ENCODE measurements around the gene FRMD3.
"Not testable (repeated sequence)": the region's sequence is repeated elsewhere in the genome, so short reads cannot be mapped to it uniquely, and the experiment has no call there.

FRMD3 gene

DNA sequence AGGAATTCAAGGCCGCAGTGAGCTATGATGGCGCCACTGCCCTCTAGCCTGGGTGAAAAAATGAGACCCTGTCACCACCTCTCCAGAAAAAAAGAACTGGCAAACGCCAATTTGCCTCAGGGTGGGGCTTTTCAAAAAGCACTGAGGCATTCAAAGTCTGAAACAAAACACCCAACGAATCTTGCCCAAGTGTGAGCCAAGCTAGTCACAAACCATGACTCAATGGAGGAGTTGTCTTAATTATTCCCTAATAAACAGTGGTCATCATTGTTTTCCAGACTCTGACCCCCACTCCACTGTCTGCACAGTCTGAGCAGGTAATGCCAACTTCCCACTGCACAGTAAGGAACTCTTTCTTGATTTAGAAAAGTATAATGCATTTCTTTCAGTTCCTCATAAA, 16.8 kb downstream of the FRMD3 start:
- DNase-seq: peak; percentile 30

DNA sequence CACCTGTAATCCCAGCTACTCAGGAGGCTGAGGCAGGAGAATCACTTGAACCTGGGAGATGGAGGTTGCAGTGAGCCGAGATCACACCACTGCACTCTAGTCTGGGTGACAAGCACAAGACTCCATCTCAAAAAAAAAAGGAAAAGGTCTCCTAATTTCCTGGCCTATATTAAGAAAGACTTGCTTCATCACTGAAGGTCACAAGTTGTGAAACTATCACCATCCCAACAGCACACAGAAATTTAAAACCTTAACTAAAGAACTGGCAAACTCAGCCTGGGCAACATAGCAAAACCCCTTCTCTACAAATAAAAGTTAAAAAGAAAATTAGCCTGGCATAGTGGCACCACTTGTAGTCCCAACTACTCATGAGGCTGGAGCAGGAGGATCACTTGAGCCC, 17.2 kb downstream of the FRMD3 start:
- DNase-seq: no peak

DNA sequence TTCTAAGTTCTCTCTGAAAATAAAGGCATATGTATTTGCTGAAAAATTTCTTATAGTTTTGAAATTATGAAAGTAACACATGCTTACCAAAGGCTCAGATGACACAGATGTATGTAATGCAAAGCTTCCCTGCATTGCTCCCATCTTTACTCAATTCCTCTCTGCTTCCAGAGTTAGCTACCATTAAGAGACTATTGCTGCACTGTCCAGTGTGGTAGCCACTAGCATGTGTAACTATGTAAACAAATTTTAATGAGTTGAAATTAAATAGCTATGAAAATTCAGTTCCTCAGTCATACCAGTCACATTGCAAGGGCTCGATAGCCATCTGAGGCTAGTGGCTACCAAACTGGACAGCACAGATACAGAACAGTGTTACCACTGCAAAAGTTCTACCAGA, 17.9 kb downstream of the FRMD3 start:
- DNase-seq: no peak

DNA sequence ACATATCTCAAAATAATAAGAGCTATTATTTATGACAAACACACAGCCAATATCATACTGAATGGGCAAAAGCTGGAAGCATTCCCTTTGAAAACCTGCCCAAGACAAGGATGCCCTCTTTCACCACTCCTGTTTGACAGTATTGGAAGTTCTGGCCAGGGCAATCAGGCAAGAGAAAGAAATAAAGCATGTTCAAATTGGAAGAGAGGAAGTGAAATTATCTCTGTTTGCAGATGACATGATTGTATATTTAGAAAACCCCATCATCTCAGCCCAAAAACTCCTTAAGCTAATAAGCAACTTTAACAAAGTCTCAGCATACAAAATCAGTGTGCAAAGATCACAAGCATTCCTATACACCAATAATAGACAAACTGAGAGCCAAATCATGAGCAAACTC, 20.2 kb downstream of the FRMD3 start:
- not testable (repeated sequence) for DNase-seq

DNA sequence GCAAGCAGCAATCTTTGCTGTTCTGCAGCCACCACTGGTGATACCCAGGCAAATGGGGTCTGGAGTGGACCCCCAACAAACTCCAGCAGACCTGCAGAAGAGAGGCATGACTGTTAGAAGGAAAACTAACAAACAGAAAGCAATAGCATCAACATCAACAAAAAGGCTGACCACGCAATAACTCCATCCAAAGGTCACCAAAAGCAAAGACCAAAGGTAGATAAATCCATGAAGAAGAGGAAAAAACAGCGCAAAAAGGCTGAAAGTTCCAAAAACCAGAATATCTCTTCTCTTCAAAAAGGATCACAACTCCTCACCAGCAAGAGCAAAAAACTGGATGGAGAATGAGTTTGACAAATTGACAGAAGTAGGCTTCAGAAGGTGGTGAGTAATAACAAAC, 23.4 kb downstream of the FRMD3 start:
- no peak for DNase-seq

DNA sequence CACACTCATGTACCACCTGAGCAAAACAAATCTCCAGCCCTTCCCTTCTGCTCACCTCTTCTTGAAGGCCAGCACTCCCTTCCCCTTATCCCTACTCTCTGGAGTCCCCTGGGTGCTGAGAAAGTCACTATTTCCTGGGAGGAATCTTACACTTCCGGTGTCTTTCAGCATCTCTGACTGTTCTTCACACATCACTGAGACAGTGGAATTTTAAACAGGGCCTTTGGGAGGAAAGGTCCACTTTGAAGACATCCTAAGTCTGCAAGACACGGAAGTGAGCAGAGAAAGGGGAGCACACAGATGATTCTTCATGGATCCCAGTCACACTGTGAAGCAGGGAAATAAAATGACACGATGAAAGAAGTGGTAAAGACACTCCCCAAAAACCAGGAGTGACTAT, 25.6 kb downstream of the FRMD3 start:
- no peak for DNase-seq

DNA sequence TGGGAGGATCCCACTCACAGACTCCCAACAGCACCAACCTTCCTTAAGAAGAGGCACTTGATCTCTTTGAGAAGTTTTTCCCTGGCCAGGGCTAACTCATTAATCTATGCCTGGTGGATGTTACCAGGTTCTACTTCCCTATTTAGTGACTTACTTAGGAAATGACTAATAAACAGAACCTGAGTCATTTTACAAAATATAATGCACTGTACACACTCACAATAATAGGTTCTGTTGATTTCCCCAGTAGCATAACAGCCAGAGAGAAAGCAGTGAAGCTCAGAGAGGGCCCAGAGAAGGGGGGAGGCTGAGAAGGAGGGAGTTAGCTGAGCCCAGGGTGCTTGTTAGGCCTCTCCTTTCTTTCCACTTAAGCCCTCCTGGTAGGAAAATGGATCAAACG, 27.1 kb downstream of the FRMD3 start:
- DNase-seq: peak; percentile 38

DNA sequence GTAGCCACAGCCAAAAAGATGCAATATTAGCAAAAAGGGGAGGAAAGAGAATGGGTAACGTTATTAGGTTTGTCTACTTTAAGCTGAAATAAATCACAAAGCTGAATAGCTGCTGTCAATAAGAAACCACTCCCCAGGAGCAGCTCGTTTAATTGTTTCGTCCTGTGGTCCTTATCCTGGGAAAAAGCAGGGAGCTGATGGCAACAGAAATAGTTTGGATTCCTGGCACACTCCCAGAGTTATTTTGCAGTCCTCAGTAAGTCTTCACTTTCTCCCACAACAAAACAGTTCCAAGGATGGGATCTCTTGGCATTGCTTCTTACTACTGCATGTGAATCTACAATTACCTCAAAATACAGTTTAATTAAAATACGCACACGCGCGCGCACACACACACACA, 28.8 kb downstream of the FRMD3 start:
- no peak for DNase-seq

DNA sequence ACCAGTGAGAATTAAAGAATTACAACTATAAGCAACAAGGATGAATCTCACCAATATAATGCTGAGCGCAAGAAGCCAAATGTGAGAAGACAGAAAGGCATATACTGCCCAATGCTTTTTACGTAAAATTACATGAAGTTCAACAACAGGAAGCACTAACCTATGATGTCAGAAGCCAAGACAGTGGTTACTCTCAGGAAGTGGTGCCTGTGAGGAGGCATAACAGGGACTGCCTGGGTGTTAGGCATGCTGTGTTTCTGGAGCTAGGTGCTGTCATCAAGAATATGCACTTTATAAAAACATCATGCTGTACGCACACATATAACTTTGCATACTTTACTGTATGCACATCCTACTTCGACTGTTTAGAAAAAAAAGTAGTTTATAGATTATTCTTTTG, 30.1 kb downstream of the FRMD3 start:
- no peak for DNase-seq

DNA sequence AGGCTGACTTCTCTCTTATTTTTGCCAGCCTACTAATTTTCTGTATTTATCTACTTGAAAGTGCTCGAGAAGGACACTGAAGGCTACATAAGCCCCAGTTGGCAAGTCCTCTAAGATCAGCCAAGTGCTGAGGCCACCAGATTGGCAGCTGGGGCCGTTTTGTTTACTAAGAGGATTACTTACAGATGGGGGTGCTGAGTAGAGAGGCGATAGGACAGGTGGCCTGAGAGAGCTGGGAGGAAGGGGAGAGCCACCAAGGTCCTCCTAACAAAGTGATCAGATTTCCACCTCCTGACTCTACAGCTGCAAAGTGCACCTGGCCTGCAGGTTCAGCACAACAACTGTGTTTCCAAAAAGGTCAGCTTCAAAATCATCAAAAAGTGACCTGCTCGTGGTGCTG, 32.9 kb downstream of the FRMD3 start:
- peak; percentile 93 for DNase-seq

DNA sequence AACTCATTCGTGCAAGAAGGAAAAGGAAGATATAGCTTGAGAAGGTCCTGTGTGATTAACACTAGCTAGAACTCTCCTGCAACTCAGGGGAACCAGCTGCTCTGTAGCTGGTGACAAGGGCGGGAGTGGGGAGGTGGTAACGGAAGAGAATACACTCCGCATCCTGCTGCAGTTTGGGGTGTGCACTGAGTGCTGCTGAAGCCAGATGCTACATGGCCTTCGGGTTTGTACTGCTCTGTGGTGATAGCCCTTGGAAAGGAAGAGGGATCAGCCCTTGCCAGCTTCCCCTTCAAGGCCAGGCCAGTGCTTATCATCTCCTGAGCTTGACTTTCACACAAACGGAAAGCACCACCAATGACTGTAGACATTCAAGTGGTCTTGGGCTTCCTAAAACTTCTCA, 34.3 kb downstream of the FRMD3 start:
- DNase-seq: no peak

DNA sequence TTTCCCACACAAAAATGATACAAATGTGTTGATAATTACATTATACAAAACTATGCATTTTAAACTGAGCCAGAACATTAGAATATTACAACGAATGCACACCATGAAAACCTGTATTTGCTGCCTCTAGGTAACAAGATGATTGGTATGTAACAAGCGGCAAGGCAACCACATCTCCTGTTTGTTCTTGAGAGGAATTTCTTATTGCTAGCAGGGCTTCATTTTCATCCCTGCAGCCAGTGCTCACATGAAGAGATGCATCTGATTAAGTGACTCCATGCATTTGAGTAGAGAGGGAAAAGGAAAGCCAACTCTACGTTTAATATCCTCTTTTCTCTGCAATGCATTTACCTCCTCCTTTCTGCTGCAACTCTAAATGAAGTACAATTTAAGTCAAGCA, 36.6 kb downstream of the FRMD3 start:
- no peak for DNase-seq

DNA sequence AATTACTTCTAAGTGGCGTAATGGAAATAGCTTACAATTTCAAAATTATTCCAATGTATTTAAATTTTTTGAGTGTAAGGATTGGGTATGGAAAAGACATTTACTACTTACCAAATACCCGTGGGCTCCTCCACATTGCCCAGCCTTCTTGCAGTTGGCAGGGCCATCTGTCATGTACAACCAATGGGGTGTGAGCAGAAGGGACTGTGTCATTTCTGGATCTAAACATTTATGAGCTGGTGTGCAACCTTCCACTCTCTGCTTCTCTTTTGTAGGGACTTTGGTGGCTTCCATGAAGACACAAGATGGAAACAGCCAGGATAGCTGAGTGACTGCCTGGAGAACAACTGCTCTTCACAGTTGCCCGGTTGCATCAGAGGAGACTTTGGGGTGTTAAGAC, 40.8 kb downstream of the FRMD3 start:
- DNase-seq: peak; percentile 56

DNA sequence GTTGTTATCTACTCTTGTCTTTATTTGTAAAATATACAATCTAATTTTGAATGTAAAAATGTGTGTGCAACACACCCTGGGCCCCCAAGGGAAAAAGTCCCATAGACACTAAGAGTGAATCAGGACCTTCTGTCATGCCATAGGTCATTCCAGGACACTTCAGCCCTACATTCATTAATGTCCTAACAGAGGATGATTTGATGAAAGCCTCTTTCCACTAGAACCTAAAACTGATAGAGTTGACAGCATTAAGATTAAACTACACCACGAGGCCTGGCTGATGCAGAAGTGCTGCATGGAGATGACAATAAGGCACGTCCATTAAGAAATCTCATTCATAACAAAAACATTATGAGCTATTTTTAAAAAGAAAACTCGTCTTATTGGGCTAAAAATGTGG, 46.2 kb downstream of the FRMD3 start:
- DNase-seq: no peak

DNA sequence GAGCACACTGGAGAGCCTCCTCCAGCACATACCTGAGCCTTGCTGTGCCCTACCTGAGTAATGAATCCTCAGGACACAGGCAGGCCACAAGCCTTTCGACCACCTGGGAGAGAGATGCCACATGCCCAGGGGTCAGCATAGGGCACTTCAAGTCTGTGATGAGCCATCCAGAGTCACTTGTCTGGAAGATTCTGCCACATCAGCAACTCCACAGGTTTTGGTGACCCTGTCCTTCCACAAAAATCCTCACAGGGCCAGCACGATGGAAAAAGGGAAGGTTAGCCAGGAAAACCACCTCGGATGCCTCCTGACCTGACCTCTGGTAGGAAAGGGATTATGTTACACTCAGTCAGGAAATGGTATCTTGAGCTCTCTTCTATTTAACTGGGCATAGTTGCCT, 46.8 kb downstream of the FRMD3 start:
- no peak for DNase-seq

DNA sequence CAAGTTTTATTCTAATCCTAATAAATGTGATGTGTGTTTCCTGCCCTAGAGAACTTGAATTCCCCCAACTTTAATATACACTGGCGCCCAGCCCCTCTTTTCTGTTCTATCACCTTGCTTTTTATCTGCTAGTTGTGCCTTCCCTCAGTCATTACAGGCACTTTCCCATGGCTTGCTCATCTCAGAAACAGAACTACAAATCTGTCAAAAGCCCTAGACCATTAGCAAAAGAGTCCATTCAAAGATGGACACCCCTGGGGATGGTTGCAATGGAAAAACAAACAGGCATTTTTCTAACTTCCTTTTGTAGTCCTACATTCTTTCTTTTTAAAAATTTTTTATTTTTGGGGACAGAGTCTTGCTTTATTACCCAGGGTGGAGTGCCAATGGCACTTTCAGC, 48.2 kb downstream of the FRMD3 start:
- DNase-seq: no peak

DNA sequence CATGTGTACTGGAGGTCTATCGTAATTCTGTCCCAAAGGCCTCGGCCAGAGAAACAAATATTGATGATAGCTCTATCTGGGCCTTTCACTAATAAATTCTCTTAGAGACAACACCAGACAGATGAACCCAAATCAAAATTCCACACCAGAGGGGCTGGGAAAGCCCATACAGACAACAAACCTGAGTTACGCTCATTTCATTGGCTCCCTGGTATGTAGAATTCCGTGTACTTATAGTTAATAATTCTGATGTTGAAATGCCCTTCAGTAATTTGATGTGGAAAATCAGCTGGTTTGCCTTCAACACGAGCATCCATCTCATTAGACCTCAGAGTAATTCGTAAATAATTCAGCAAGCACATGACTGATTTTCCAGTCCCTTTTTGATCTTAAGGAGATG, 53.2 kb downstream of the FRMD3 start:
- DNase-seq: no peak

DNA sequence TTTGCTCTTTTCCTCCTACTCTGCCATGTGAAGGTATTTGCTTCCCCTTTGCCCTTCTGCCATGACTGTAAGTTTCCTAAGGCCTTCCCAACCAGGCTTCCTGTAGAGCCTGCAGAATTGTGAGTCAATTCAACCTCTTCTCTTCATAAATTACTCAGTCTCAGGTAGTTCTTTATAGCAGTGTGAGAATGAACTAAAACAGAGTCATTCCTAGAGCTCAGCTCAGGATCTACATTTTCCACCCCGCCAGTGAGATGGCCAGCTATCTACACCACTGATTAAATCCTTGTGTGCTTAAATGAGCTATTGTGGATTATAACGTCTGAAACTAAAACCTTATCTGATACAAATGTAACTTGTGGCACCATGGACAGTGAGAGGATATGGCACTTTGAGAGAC, 55.0 kb downstream of the FRMD3 start:
- no peak for DNase-seq

DNA sequence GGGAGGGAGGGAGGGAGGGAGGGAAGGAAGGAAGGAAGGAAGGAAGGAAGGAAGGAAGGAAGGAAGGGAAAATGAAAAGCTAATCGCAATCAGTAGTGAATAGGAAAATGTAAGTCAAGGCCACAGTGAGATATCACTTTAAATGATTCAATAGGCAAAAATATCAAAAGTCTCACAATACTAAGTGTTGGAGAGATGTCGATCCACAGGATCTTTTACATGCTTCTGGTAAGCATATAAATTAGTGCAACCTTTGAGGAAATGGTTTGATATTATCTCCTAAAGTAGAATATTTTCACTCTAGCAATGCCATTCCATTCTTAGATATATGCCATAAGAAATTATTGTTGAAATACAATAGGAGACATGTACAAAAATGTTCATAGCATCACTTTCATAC, 58.4 kb downstream of the FRMD3 start:
- DNase-seq: no peak

DNA sequence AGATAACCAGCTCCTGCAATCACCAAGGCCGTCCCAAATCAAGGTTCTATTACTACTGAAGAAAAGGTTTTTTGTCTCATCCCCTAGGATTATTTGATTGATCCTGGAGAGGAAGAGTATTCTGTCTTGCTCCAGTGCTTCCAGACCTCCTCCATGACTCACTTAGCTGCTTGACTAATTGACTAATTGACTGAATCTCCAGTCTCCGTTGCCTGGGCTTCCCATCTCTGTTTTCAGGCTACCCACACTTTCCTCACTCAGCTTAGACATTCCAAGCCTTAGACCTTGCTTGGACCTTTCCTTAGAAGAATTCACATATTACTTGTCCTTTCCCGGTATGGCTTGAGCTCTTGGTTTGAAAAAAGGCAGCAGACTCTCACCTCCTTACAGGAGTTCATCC, 60.6 kb downstream of the FRMD3 start:
- DNase-seq: no peak

DNA sequence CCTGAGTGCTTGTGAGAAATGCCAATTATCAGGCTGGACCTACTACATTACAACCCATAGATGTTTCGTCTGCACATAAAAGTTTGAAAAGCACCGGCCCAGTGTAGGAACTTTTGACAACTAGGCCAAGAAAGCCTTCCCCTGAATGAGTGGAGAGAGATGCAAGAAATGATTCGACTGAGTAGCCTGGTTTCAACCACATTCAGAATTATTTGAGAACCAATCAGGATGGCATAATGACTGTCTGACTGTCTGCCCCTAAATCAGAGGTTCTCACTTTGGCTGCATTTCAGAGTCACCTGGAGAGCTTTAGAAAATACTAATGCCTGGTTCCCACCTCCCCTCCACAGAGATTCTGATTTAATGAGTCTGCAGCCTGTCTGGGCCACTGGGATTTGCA, 61.1 kb downstream of the FRMD3 start:
- DNase-seq: no peak

DNA sequence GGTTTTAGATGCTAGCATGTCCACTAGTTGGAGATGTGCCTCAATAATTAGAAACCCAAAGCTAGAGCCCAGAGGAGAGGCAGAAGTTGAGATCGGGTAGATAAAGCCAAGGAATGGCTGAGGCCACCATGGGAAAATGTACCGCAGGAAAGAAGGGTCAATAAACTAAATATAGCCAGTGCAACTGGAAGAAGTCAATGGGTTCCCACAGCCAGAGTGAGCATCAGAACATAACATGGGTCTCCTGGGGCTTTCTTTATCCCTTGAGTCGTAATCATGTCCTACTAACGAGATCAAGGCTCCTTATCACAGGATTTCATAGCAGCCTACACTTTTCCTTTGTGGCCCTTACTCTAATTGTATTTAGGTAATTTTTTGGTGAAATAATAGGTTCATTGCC, 61.7 kb downstream of the FRMD3 start:
- no peak for DNase-seq

DNA sequence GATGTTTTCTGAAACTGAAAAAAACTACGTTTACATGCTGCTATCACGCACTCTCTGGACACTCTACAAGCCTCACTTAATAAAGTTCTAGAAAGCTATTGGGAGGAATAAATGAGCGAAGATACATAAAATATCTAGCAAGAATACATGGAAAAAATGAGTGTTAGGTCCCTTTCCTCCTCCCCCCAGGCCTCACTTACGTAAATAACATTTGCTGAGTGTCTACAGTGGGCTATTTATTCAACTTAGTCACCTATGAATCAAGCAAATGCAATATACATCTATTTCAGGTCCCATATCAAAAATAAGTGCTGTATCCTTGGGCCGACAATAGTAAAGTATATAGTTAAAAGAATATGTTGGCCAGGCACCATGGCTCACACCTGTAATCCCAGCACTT, 62.5 kb downstream of the FRMD3 start:
- DNase-seq: no peak

DNA sequence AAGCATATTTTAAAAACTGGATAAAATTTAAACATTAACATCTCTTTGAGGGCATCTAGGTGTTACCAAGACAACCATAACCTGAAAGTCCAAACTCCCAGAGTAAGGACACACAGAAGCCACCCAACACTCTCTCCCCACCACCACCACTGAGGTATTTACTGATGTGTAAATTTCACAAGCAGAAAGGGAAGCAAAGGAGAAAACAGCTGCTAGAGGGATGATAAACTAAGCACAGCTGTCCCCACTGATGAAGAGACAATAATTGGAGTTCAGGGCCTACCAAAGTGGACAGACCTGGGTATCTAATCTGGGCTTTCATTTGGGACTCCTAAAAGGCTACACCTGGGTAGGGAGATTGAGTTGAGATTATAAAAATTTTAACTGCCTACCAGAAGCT, 63.6 kb downstream of the FRMD3 start:
- DNase-seq: no peak

DNA sequence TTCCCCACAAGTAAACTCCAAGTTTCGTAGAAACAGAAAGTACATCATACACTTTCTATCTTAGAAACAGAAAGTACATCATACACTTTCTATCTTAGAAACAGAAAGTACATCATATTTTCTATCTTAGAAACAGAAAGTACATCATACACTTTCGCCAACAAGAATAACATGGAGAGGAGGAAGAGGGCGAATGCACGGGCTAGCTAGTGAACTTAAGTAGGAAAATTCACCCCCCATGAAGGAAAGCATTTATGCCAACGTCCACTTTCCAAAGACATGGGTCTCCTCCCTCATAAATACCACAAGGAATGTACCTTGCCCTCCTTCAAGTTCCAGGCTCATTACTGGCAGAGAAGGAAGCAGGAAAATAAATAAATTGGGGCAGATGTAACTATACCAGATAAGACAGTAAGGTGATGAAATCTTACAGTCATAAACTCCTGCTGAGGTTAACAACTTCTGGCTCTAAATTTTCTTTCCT, 64.7 kb downstream of the FRMD3 start:
- DNase-seq: no peak

DNA sequence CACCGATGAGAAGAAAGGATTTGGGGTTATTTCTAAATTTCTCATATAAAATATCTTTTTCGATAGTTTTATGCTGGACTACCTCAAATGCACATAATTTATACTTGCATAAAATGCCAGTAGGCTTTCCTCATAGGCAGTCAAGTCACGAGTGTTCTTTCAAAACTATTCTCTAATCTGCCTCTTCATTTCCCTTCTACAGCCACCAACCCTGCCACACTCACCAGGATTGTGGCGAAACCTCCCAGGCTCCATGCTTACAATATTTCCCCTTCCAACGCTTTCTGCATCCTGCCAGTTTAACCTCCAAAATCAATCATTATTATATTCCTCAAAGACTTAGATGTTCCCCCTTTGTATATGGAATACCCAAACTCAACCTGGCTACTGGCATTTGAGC, 65.4 kb downstream of the FRMD3 start:
- no peak for DNase-seq
